ENCODE results near the gene CAPN8.

- no peak for TF ChIP-seq REST (IDR thresholded peaks at IDR 0.05; ENCODE audit: insufficient read depth in 1 of 2, low read depth in 2 of 2, low read length in 2 of 2)
- TF ChIP-seq POLR2AphosphoS5 (IDR thresholded peaks at IDR 0.05; ENCODE audit: low read depth, low read length) = no peak
Measured at GRCh38 chr1:223525546-223525945, 140.0 kb downstream of the CAPN8 start.

Measured in PFSK-1 (cell line).